Mesendoderm (in vitro differentiated cells): ENCODE data around the gene CMIP.
"Not testable (repeated sequence)": the region's sequence is repeated elsewhere in the genome, so short reads cannot be mapped to it uniquely, and the experiment has no call there.

ENCODE experiments used
- DNase-seq: peaks from one replicate; pipeline ENCODE4 v3.0.0; 2013
- H2AK5ac ChIP-seq: 2 replicates; pipeline ENCODE4 v1.6.1; 2013; ENCODE audit warnings: low read length, inconsistent platforms
- H2BK120ac ChIP-seq: 2 replicates; pipeline ENCODE4 v1.6.1; 2013; ENCODE audit warnings: low read depth, mild to moderate bottlenecking, low read length, moderate library complexity, mixed read lengths
- H2BK15ac ChIP-seq: replicated peaks from 2 replicates; pipeline ENCODE4 v1.6.1; 2013; ENCODE audit warnings: low read depth, mild to moderate bottlenecking, moderate library complexity
- H2BK5ac ChIP-seq: 2 replicates; pipeline ENCODE4 v1.6.1; 2013; ENCODE audit warnings: low read length, inconsistent platforms
- H3K18ac ChIP-seq: 2 replicates; pipeline ENCODE4 v1.6.1; 2013; ENCODE audit warnings: mild to moderate bottlenecking, low read length, mixed read lengths
- H3K23ac ChIP-seq: one replicate; pipeline ENCODE4 v1.6.1; 2013; ENCODE audit warnings: low read length
- H3K27ac ChIP-seq: 2 replicates; pipeline ENCODE4 v1.5.1; 2013; ENCODE audit warnings: low read depth, mild to moderate bottlenecking, inconsistent platforms, low read length, moderate library complexity
- H3K27me3 ChIP-seq: 2 replicates; pipeline ENCODE4 v1.6.1; 2013; ENCODE audit warnings: low read length, control low read depth, mild to moderate bottlenecking, inconsistent platforms; ENCODE audit not compliant: insufficient read depth, poor library complexity
- H3K36me3 ChIP-seq: 2 replicates; pipeline ENCODE4 v1.6.1; 2013; ENCODE audit warnings: low read length, inconsistent platforms; ENCODE audit not compliant: control insufficient read depth, insufficient read depth
- H3K4ac ChIP-seq: one replicate; pipeline ENCODE4 v1.6.1; 2013; ENCODE audit warnings: low read depth, mild to moderate bottlenecking, low read length, moderate library complexity
- H3K4me1 ChIP-seq: 2 replicates; pipeline ENCODE4 v1.6.1; 2013; ENCODE audit warnings: low read depth, low read length, inconsistent platforms; ENCODE audit not compliant: control insufficient read depth
- H3K4me2 ChIP-seq: 2 replicates; pipeline ENCODE4 v1.6.1; 2013; ENCODE audit warnings: low read length
- H3K4me3 ChIP-seq: 2 replicates; pipeline ENCODE4 v1.5.1; 2013; ENCODE audit warnings: mild to moderate bottlenecking, low read length
- H3K56ac ChIP-seq: one replicate; pipeline ENCODE4 v1.6.1; 2013; ENCODE audit warnings: low read length
- H3K79me1 ChIP-seq: 2 replicates; pipeline ENCODE4 v1.6.1; 2013; ENCODE audit warnings: low read length, inconsistent platforms
- H3K79me2 ChIP-seq: 2 replicates; pipeline ENCODE4 v1.6.1; 2013; ENCODE audit warnings: mild to moderate bottlenecking, low read length; ENCODE audit not compliant: control insufficient read depth, insufficient read depth
- H3K9ac ChIP-seq: 2 replicates; pipeline ENCODE4 v1.6.1; 2013; ENCODE audit warnings: low read length, inconsistent platforms
- H4K5ac ChIP-seq: one replicate; pipeline ENCODE4 v1.6.1; 2013; ENCODE audit warnings: low read length
- H4K8ac ChIP-seq: one replicate; pipeline ENCODE4 v1.6.1; 2013; ENCODE audit warnings: low read depth, mild to moderate bottlenecking, control low read depth, low read length, moderate library complexity
- WGBS: extraction: QIAGEN DNeasy Blood & Tissue Kit; methylation state at CpG from one replicate; pipeline ENCODE4 v1.1.7; 2013; ENCODE audit warnings: low lambda C conversion rate, missing lambda C conversion rate; ENCODE audit not compliant: insufficient coverage; ENCODE audit errors: extremely low coverage; 5-methylcytosine and 5-hydroxymethylcytosine counted together

CMIP gene

GRCh38 chr16:81416749-81417148 lies 27.9 kb upstream of the CMIP start:
- H3K27me3 ChIP-seq: no peaks in the 10 kb centered on the region
- H3K79me1 ChIP-seq: no peaks in the 10 kb centered on the region
- no peaks in the 10 kb centered on the region for H3K79me2 ChIP-seq
- no CpG with 5 or more reads among the region's 8 CpGs for WGBS
- no peak overlapping the region for H3K4me2 ChIP-seq
- no peak overlapping the region for H3K4me3 ChIP-seq
- H4K8ac ChIP-seq: no peak overlapping the region
- no peak overlapping the region for H2BK120ac ChIP-seq
- H3K56ac ChIP-seq: no peak overlapping the region
- H3K9ac ChIP-seq: no peak overlapping the region
- H3K23ac ChIP-seq: no peak overlapping the region
- no peak for DNase-seq
- H3K4ac ChIP-seq: no peak overlapping the region
- no peak overlapping the region for H2BK5ac ChIP-seq
- H4K5ac ChIP-seq: no peak overlapping the region
- H2BK15ac ChIP-seq: no peak overlapping the region
- H3K36me3 ChIP-seq: no peaks in the 10 kb centered on the region
- H3K27ac ChIP-seq: no peak overlapping the region
- H3K18ac ChIP-seq: no peak overlapping the region
- H2AK5ac ChIP-seq: no peak overlapping the region
- H3K4me1 ChIP-seq: no peaks in the 10 kb centered on the region

DNA sequence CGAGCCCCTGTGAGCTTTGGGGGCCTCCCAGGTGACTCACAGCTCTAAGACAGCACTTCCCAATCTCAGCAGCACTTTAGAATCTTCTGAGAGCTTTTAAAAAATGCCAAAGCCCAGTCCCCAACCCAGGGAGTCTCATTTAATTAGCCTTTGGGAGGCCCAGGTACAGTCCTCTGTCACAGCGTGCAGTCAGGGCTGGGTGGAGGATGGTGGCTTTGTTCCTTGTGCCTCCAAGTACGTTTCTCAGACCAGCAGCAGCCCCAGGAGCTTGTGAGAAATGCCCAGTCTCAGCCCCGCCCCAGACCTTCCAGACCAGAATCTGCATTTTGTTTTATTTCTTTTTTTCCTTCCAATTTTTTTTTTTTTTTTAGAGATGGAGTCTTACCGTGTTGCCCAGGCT lies 27.4 kb upstream of the CMIP start:
- Histone ChIP-seq H2BK15ac (no peak overlapping the region), H2BK5ac (no peak overlapping the region), H2BK120ac (no peak overlapping the region), H3K4ac (no peak overlapping the region), H3K79me1 (no peaks in the 10 kb centered on the region), H3K4me2 (no peak overlapping the region), H3K36me3 (no peaks in the 10 kb centered on the region), H3K4me1 (no peaks in the 10 kb centered on the region), H3K56ac (no peak overlapping the region), H3K23ac (no peak overlapping the region), H3K9ac (no peak overlapping the region), H3K27me3 (no peaks in the 10 kb centered on the region), H2AK5ac (no peak overlapping the region), H3K18ac (no peak overlapping the region), H3K4me3 (no peak overlapping the region), H4K5ac (no peak overlapping the region), H4K8ac (no peak overlapping the region), H3K79me2 (no peaks in the 10 kb centered on the region), H3K27ac (no peak overlapping the region)
- DNase-seq: no peak
- WGBS: no CpG with 5 or more reads among the region's 5 CpGs

DNA sequence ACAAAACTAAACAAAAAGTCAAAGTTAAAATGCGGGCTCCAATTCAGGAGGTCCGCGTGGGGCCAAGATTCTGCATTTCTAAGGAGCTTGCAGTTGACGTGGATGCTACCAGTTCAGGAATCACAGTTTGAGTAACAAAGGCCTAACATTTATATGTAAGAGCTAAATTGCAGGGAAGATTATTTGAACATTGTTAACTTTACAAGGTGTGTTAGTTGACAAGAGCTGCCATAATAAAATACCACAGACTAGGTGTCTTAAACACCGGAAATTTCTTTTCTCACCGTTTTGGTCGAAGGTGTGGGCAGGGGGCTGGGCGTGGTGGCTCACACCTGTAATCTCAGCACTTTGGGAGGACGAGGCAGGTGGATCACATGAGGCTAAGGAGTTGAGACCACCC lies 24.8 kb upstream of the CMIP start:
- no peak overlapping the region for H2BK120ac ChIP-seq
- no peaks in the 10 kb centered on the region for H3K79me2 ChIP-seq
- no peak overlapping the region for H3K4me2 ChIP-seq
- H4K8ac ChIP-seq: no peak overlapping the region
- H3K27me3 ChIP-seq: no peaks in the 10 kb centered on the region
- no peaks in the 10 kb centered on the region for H3K79me1 ChIP-seq
- H3K56ac ChIP-seq: no peak overlapping the region
- no peak overlapping the region for H3K23ac ChIP-seq
- no peak overlapping the region for H2BK15ac ChIP-seq
- no peak overlapping the region for H3K18ac ChIP-seq
- WGBS: no CpG with 5 or more reads among the region's 9 CpGs
- H3K4me1 ChIP-seq: no peaks in the 10 kb centered on the region
- DNase-seq: no peak
- no peak overlapping the region for H2BK5ac ChIP-seq
- no peak overlapping the region for H3K4me3 ChIP-seq
- H2AK5ac ChIP-seq: no peak overlapping the region
- H4K5ac ChIP-seq: no peak overlapping the region
- H3K27ac ChIP-seq: no peak overlapping the region
- no peak overlapping the region for H3K9ac ChIP-seq
- H3K4ac ChIP-seq: no peak overlapping the region
- no peaks in the 10 kb centered on the region for H3K36me3 ChIP-seq

- H3K18ac ChIP-seq: no peak overlapping the region
- H2BK5ac ChIP-seq: no peak overlapping the region
- no peaks in the 10 kb centered on the region for H3K79me2 ChIP-seq
- H3K4me3 ChIP-seq: no peak overlapping the region
- no peak overlapping the region for H3K9ac ChIP-seq
- H3K23ac ChIP-seq: no peak overlapping the region
- no peak overlapping the region for H4K8ac ChIP-seq
- H3K4ac ChIP-seq: no peak overlapping the region
- H3K56ac ChIP-seq: no peak overlapping the region
- no peak overlapping the region for H2AK5ac ChIP-seq
- H3K36me3 ChIP-seq: no peaks in the 10 kb centered on the region
- no peaks in the 10 kb centered on the region for H3K79me1 ChIP-seq
- H3K27me3 ChIP-seq: no peaks in the 10 kb centered on the region
- no peak overlapping the region for H4K5ac ChIP-seq
- no peak overlapping the region for H3K27ac ChIP-seq
- DNase-seq: no peak
- no peak overlapping the region for H3K4me2 ChIP-seq
- H2BK120ac ChIP-seq: no peak overlapping the region
- no peaks in the 10 kb centered on the region for H3K4me1 ChIP-seq
- no peak overlapping the region for H2BK15ac ChIP-seq
- no CpG with 5 or more reads among the region's 2 CpGs for WGBS
Observed at GRCh38 chr16:81421126-81421525, 23.5 kb upstream of the CMIP start.

DNA sequence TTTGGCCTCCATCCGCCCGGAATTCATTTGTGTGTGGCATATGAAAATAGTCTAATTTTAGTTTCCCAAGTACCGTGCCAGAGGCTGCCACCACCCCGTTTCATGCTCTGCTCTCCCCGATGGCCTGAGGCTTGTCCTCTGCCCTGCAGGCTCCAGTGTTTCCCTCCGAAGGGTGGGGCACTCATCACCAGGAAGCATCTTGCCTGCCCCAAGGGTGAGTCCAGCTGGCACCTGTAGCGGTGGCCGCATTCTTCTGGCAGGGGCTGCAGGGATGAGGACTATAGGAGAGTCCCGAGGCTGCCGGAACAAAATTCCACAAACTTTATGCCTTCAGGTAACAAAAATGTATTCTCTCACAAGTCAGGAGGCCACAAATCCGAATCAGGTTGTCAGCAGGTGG lies 23.1 kb upstream of the CMIP start:
- no peak for DNase-seq
- H2BK5ac ChIP-seq: no peak overlapping the region
- no peak overlapping the region for H3K18ac ChIP-seq
- H3K4me3 ChIP-seq: no peak overlapping the region
- no peak overlapping the region for H3K9ac ChIP-seq
- H3K27ac ChIP-seq: no peak overlapping the region
- H3K23ac ChIP-seq: no peak overlapping the region
- H2BK15ac ChIP-seq: no peak overlapping the region
- no peaks in the 10 kb centered on the region for H3K79me1 ChIP-seq
- no peak overlapping the region for H2AK5ac ChIP-seq
- H3K4me2 ChIP-seq: no peak overlapping the region
- H3K79me2 ChIP-seq: no peaks in the 10 kb centered on the region
- no peaks in the 10 kb centered on the region for H3K36me3 ChIP-seq
- H3K4me1 ChIP-seq: no peaks in the 10 kb centered on the region
- no peak overlapping the region for H3K56ac ChIP-seq
- H4K8ac ChIP-seq: no peak overlapping the region
- no CpG with 5 or more reads among the region's 11 CpGs for WGBS
- no peak overlapping the region for H4K5ac ChIP-seq
- no peaks in the 10 kb centered on the region for H3K27me3 ChIP-seq
- no peak overlapping the region for H3K4ac ChIP-seq
- no peak overlapping the region for H2BK120ac ChIP-seq

DNA sequence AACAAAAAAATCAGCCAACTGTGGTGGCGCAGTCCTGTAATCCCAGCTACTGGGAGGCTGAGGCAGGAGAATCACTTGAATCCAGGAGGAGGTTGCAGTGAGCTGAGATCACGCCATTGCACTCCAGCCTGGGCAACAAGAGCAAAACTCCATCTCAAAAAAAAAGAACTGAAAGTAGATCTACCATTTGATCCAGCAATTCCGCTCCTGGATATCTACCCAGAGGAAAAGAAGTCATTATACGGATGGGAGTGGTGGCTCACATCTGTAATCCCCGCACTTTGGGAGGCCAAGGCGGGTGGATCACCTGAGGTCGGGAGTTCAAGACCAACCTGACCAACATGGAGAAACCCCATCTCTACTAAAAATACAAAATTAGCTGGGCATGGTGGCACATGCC lies 22.5 kb upstream of the CMIP start:
- not testable (repeated sequence) for H3K4me1 ChIP-seq, H3K4me3 ChIP-seq, H3K18ac ChIP-seq, H3K79me1 ChIP-seq, H3K23ac ChIP-seq, H3K4me2 ChIP-seq, H2BK5ac ChIP-seq, H4K8ac ChIP-seq, H4K5ac ChIP-seq, H3K27me3 ChIP-seq, H2BK15ac ChIP-seq, H3K56ac ChIP-seq, H3K9ac ChIP-seq, H2AK5ac ChIP-seq, H2BK120ac ChIP-seq, H3K4ac ChIP-seq, H3K27ac ChIP-seq, H3K79me2 ChIP-seq, DNase-seq, H3K36me3 ChIP-seq
- no CpG with 5 or more reads among the region's 7 CpGs for WGBS
